Body of pancreas (tissue), 4 donors: ENCODE data around the gene LILRA1. TPM values are rescaled to one million over a fixed set of nuclear protein-coding genes. Genes with fewer than 3 reads are reported as not detected.
"Not testable (repeated sequence)": the region's sequence is repeated elsewhere in the genome, so short reads cannot be mapped to it uniquely, and the experiment has no call there.

Experiments used
- ATAC-seq: fragments of 150-250 bp; one replicate; pipeline ENCODE4 v1.9.1; 2016
- DNase-seq, 4 donors: peaks; one replicate each; pipeline ENCODE4 v3.0.0-alpha.2; 2019
- H3K27ac ChIP-seq, 4 donors: fragments of 200-600 bp; sonication (generic); 1 replicate in 3 of 4; 2 replicates in 1 of 4; pipeline versions ENCODE4 v1.5.1 to v1.6.1; 2016 to 2019; ENCODE audit warnings: mild to moderate bottlenecking in 1 of 4, mixed read lengths in 1 of 4, moderate library complexity in 1 of 4
- H3K27me3 ChIP-seq, 2 donors: fragments of 200-600 bp; sonication (generic); one replicate each; pipeline ENCODE4 v1.6.0; 2016; ENCODE audit warnings: mild to moderate bottlenecking in 1 of 2
- H3K36me3 ChIP-seq, 2 donors: fragments of 200-600 bp; sonication (generic); replicated peaks in 1 of 2; 2 replicates each; pipeline ENCODE4 v1.5.1; 2016; ENCODE audit warnings: low read depth in 2 of 2; ENCODE audit not compliant: insufficient read depth in 1 of 2
- H3K4me1 ChIP-seq: fragments of 200-600 bp; sonication (generic); one replicate; pipeline ENCODE4 v1.6.0; 2016
- H3K4me3 ChIP-seq, 2 donors: fragments of 200-600 bp; sonication (generic); 1 replicate in 1 of 2; 2 replicates in 1 of 2; pipeline ENCODE4 v1.5.1; 2016 to 2019
- H3K9me3 ChIP-seq, 3 donors: fragments of 200-600 bp; sonication (generic); 1 replicate in 2 of 3; 2 replicates in 1 of 3; pipeline ENCODE4 v1.5.1; 2016
- POLR2A ChIP-seq, 3 donors: fragments of 450-650 bp; IDR thresholded peaks; one replicate each; pipeline ENCODE4 v1.6.1; 2016; ENCODE audit warnings: antibody characterized with exemption in 3 of 3, mild to moderate bottlenecking in 2 of 3
- WGBS, 2 donors: methylation state at CpG; one replicate each; pipeline ENCODE4 v1.1.5; 2017; 5-methylcytosine and 5-hydroxymethylcytosine counted together
- intact Hi-C: fragments of 100-400 bp; cut with DNase I; formaldehyde crosslinking; loops from one replicate; pipeline ENCODE4 v1.15.1; 2023
- total RNA-seq, 2 donors: library from RNA; depleted of rRNA; stranded (reverse); fragments of >200 nt; gene quantifications; one replicate each; pipeline ENCODE4 v1.1.0, GENCODE V29; 2016
- TF ChIP-seq, protein P1 (sequence below), 7 experiments: fragments of 450-650 bp in 4 of 7; fragments of 200-600 bp in 3 of 7; sonication (generic) in 3 of 7; IDR thresholded peaks; one replicate each; pipeline ENCODE4 v1.5.1; 2016 to 2019; ENCODE audit warnings: antibody characterized with exemption in 7 of 7

The LILRA1 gene
- total RNA-seq, 2 donors from 2014 or later, result 0.26 TPM; not detected in 1

DNA sequence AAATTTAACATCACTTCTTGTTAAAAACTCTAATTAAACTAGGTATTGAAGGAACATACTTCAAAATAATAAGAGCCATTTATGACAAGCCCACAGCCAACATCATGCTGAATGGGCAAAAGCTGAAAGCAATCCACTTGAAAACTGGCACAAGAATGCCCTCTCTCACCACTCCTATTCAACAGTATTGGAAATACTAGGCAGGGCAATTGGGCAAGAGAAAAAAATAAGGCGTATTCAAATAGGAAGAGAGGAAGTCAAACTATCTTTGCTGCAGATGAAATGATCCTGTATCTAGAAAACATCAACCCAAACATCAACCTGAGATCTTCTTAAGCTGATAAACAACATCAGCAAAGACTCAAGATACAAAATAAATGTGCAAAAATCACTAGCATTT, 21.3 kb downstream of the LILRA1 start:
- no peak for TF ChIP-seq POLR2A (IDR thresholded peaks at IDR 0.05)
- TF ChIP-seq, protein P1, sequence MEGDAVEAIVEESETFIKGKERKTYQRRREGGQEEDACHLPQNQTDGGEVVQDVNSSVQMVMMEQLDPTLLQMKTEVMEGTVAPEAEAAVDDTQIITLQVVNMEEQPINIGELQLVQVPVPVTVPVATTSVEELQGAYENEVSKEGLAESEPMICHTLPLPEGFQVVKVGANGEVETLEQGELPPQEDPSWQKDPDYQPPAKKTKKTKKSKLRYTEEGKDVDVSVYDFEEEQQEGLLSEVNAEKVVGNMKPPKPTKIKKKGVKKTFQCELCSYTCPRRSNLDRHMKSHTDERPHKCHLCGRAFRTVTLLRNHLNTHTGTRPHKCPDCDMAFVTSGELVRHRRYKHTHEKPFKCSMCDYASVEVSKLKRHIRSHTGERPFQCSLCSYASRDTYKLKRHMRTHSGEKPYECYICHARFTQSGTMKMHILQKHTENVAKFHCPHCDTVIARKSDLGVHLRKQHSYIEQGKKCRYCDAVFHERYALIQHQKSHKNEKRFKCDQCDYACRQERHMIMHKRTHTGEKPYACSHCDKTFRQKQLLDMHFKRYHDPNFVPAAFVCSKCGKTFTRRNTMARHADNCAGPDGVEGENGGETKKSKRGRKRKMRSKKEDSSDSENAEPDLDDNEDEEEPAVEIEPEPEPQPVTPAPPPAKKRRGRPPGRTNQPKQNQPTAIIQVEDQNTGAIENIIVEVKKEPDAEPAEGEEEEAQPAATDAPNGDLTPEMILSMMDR (IDR thresholded peaks at IDR 0.05), result no peak
- intact Hi-C loops, result no loop called here
- ATAC-seq (no peak), DNase-seq (no peak)
- no peak overlapping the region for H3K4me3 ChIP-seq
- no peaks in the 10 kb centered on the region for H3K36me3 ChIP-seq
- H3K27me3 ChIP-seq, result no peaks in the 10 kb centered on the region
- H3K4me1 ChIP-seq, result no peaks in the 10 kb centered on the region
- WGBS, 2 donors, result 61 to 83% methylated on average over 1 of the region's 1 CpG
- no peak overlapping the region for H3K27ac ChIP-seq
- H3K9me3 ChIP-seq, result peaks cover 0 to 2% (median 0%) of the 10 kb centered on the region in 3 donors

DNA sequence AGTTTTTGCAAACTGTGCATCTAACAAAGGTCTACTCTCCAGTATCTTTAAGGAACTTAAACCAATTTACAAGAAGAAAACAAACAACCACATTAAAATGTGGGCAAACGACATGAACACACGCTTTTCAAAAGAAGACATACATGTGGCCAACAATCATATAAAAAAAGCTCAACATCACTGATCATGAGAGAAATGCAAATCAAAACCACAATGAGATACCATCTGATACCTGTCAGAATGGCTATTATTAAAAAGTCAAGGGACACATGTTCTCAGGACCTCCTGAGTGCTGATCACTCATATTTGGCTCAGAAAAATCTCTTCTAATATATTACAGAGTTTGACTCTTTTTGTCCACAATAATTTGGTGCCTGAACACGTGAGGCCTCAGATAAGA, 22.6 kb downstream of the LILRA1 start:
- TF ChIP-seq, protein P1 (IDR thresholded peaks at IDR 0.05), result no peak
- TF ChIP-seq POLR2A (IDR thresholded peaks at IDR 0.05), result no peak
- Histone ChIP-seq H3K4me1 (no peaks in the 10 kb centered on the region), H3K27me3 (no peaks in the 10 kb centered on the region), H3K4me3 (no peak overlapping the region), H3K9me3 (peaks cover 0 to 2% (median 0%) of the 10 kb centered on the region in 3 donors), H3K36me3 (no peaks in the 10 kb centered on the region), H3K27ac (no peak overlapping the region)
- intact Hi-C loops, result no loop called here
- no peak for ATAC-seq
- DNase-seq, result no peak
- WGBS, 2 donors, result 42 to 45% methylated on average over 3 of the region's 3 CpGs

DNA sequence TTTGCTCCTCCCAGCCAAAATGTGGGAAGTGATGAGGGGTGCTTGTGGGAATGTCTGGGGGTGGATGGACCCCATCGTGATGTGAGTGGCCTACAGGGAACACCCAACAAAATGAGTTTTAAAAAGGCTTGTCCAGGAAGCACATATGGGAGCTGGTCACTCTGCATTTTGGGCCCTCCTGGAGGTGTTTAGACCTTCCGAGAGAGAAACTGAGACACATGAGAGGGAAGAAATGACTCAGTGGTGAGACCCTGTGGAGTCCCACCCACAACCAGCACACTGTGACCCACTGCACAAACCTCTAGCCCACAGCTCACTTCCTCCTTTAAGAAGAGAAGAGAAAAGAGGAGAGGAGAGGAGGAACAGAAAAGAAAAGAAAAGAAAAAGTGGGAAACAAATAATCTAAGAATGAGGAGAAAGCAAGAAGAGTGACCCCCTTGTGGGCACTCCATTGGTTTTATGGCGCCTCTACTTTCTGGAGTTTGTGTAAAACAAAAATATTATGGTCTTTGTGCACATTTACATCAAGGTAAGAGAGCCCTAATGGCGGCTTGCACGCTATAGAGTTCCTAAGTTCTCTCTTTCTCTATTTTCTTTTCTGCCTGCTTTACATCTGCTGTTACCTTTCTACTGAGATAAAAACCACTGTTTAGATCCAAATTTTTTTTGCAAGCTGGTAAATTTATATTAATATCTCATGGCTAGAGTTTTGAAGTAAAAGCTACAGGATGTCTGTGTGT, 23.6 kb downstream of the LILRA1 start:
- no peak for ATAC-seq

DNA sequence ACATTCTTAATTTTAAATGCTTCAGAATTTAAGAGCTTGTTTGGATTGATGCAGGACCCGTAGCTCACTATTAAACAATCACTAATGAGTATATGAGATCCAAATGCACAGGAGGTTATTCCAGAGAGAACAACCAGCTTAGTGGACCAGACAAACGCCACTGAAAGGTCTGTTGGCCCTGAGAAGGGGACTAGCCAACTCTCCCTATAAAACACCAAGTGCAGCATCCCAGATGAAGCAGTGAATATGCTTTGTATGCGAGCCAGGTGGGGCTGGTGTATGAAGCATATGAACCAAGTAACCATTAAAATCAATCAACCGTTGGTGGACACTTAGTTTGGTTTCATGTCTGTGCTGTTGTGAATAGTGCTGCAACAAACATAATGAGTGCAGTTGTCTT, 27.0 kb downstream of the LILRA1 start:
- no peaks in the 10 kb centered on the region for H3K27me3 ChIP-seq
- no peak for DNase-seq
- H3K4me3 ChIP-seq, result no peak overlapping the region
- H3K9me3 ChIP-seq, result peaks cover 0 to 2% (median 0%) of the 10 kb centered on the region in 3 donors
- H3K36me3 ChIP-seq, result no peaks in the 10 kb centered on the region
- WGBS, 2 donors, result 50 to 54% methylated on average over 4 of the region's 4 CpGs
- no peak for TF ChIP-seq POLR2A (IDR thresholded peaks at IDR 0.05)
- TF ChIP-seq, protein P1 (IDR thresholded peaks at IDR 0.05), result no peak
- no peak overlapping the region for H3K27ac ChIP-seq
- no peak for ATAC-seq
- no peaks in the 10 kb centered on the region for H3K4me1 ChIP-seq
- intact Hi-C loops, result no loop called here

More for the DNA sequence above, 23.6 kb downstream of the LILRA1 start:
- Histone ChIP-seq H3K4me3 (no peak overlapping the region), H3K27ac (no peak overlapping the region), H3K9me3 (peaks cover 0 to 2% (median 0%) of the 10 kb centered on the region in 3 donors), H3K4me1 (no peaks in the 10 kb centered on the region), H3K27me3 (no peaks in the 10 kb centered on the region), H3K36me3 (no peaks in the 10 kb centered on the region)
- intact Hi-C loops, result no loop called here
- DNase-seq, result no peak
- no peak for TF ChIP-seq POLR2A (IDR thresholded peaks at IDR 0.05)
- TF ChIP-seq, protein P1 (IDR thresholded peaks at IDR 0.05), result no peak
- WGBS, 2 donors, result 30 to 32% methylated on average over 5 of the region's 5 CpGs

DNA sequence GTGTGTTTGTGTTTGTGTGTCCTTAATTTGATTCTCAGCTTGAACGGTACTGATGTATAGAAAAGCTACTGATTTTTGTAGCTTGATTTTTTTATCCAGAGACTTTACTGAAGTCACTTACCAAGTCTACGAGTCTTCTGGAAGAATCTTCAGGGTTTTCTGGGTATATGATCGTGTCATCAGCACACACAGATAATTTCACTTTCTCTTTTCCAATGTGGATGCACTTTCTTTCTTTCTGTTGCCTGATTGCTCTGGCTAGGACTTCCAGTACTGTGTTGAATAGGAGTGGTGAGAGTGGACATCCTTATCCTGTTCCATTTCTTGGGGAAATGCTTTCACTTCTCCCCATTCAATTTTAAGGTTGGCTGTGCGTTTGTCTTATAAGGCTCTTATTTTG, 29.0 kb downstream of the LILRA1 start:
- TF ChIP-seq, protein P1 (IDR thresholded peaks at IDR 0.05), result no peak
- TF ChIP-seq POLR2A (IDR thresholded peaks at IDR 0.05), result no peak
- ATAC-seq (no peak), DNase-seq (no peak)
- H3K4me3 ChIP-seq, result no peak overlapping the region
- WGBS, 2 donors, result 36 to 38% methylated on average over 4 of the region's 4 CpGs
- no peaks in the 10 kb centered on the region for H3K27me3 ChIP-seq
- intact Hi-C loops, result no loop called here
- H3K36me3 ChIP-seq, result no peaks in the 10 kb centered on the region
- H3K4me1 ChIP-seq, result no peaks in the 10 kb centered on the region
- H3K9me3 ChIP-seq, result no peaks in the 10 kb centered on the region
- H3K27ac ChIP-seq, result no peak overlapping the region

DNA sequence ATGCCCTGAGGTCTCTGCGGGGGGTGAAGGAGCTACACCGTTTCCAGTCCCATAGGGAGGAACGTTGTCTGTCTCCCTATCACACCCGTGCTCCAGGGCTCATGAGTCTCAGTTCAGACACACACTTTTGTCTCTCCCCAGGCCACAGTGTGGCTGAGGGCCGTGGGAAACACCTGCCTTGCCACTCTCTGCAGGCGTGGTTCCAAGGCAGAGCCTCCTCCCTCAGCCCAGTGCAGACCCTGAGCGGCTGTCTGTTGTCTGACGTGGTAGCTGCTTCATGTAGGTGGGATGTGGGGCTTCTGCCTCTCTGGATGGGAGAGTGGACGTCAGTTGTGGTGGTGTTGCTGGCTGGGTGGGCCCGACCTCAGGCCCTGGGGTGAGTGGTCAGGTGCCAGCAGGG, 30.8 kb downstream of the LILRA1 start:
- intact Hi-C loops, DNase-seq: not testable (repeated sequence)
- 47% methylated on average over 7 of the region's 10 CpGs; no CpG with 5 or more reads in 1 of the 2 donors for WGBS, 2 donors

More for the DNA sequence above, 30.8 kb downstream of the LILRA1 start:
- H3K36me3 ChIP-seq, H3K9me3 ChIP-seq, ATAC-seq, H3K4me1 ChIP-seq, H3K4me3 ChIP-seq, H3K27ac ChIP-seq, H3K27me3 ChIP-seq: not testable (repeated sequence)
